Fibroblast of peridontal ligament (primary cell): ENCODE measurements around the gene RNF4.

Source experiments
- DNase-seq: peaks from one replicate; pipeline ENCODE4 v3.0.0-alpha.2; 2010; ENCODE audit errors: extremely low read depth

The RNF4 gene

GRCh38 chr4:2437475-2438215 is 31.3 kb upstream of the RNF4 start:
- no peak for DNase-seq

GRCh38 chr4:2438822-2439718 is 29.8 kb upstream of the RNF4 start:
- DNase-seq, result no peak

- DNase-seq, result no peak
Measured at GRCh38 chr4:2441393-2442174, 27.3 kb upstream of the RNF4 start.

DNA sequence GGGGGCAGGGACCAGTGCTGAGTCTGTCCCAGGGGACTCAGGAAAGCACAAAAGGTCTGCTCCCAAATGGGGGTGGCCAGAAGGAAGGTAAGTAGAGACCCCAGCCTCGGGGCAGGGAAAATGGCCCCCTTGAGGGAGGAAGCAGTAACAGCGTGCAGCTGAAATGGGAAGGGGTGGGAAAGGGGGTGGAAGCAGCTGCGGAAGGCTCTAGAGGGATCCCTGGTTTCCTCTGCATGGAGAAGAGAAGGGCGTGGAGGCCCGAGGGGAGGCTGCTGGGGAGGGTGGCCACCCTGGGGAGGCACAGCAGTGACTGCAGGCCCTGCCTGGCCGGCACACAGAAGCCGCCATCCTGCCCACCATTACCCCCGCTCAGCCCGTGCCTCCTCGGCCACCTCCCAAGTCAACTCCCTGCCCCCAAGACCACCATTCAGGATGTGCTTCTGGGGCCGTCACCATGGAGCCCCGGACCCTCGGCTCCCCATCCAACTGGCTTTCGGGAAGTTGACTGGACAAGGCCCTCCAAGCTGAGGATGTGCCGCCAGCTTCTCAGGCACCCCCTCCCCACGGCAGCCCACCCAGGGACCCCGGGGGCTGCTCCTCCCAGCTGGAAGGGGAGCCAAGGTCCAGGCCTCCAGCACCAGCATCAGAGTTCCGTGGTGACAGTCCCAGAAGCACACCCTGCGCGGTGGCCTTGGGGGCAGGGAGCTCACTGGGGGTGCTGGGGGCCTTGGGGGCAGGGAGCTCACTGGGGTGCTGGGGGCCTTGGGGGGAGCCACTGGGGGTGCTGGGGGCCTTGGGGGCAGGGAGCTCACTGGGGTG is 26.5 kb upstream of the RNF4 start:
- DNase-seq, result no peak

DNA sequence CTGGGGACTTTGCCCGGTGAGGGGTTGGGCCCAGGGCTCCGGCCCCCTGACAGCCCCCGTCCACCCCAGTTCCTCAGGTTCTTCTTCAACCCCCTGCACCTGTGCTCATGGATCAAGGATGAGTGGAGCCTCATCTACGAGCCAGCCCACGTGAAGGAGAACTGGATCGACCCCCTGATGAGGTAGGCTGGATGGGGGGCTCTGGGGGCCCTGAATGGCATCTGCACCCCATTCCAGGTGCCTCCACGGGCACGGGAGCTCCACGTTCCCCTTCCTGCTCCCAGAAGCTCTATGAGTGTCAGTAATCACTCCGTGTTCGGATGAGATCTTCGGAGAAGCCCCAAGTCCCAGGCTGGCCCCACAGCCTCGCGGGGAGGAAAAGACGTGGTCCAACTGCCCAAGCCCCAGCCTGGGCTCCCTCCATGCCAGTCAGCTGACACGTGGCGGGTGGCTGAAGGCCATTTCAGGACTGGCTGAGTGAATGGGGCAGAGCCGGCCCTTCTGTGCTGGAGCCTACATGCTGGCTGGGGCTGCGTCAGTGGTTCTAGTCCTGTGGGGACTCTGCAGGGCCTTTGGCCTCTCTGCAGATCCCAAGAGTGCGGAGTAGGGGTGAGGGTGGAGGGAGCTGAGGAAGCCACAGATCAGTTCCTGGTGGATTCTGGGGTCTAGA is 25.7 kb upstream of the RNF4 start:
- DNase-seq, result no peak

- DNase-seq, result no peak
Measured at GRCh38 chr4:2443956-2444740, 24.8 kb upstream of the RNF4 start.

GRCh38 chr4:2445130-2445529 is 23.8 kb upstream of the RNF4 start:
- DNase-seq, result no peak

GRCh38 chr4:2445571-2445970 is 23.3 kb upstream of the RNF4 start:
- DNase-seq, result no peak

GRCh38 chr4:2446656-2447564 is 22.0 kb upstream of the RNF4 start:
- no peak for DNase-seq

- no peak for DNase-seq
Measured at GRCh38 chr4:2448589-2448988, 20.3 kb upstream of the RNF4 start.

DNA sequence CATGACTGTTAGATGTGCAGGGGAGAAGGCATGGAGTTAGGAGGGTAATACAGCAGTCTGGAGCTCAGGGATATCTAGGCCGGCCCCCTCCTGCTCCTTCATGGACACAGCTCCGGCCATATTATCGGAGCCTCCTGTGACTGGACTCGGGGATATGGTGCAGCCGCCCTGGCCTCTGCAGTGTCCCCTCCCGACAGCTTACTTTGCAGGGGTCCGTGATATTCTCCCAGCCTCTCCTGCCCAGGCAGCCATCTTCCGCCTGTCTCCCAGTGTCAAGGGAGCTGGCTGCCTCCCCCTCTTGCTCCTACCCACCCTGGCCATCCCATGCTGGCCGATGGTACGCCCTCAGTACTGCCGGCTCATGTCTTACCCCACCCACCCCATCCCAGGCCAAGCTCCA is 19.9 kb upstream of the RNF4 start:
- no peak for DNase-seq

GRCh38 chr4:2449511-2450392 is 19.2 kb upstream of the RNF4 start:
- DNase-seq, result no peak

- DNase-seq, result no peak
Measured at GRCh38 chr4:2450394-2451035, 18.4 kb upstream of the RNF4 start.

- DNase-seq, result no peak
Measured at GRCh38 chr4:2451036-2451520, 17.8 kb upstream of the RNF4 start.

DNA sequence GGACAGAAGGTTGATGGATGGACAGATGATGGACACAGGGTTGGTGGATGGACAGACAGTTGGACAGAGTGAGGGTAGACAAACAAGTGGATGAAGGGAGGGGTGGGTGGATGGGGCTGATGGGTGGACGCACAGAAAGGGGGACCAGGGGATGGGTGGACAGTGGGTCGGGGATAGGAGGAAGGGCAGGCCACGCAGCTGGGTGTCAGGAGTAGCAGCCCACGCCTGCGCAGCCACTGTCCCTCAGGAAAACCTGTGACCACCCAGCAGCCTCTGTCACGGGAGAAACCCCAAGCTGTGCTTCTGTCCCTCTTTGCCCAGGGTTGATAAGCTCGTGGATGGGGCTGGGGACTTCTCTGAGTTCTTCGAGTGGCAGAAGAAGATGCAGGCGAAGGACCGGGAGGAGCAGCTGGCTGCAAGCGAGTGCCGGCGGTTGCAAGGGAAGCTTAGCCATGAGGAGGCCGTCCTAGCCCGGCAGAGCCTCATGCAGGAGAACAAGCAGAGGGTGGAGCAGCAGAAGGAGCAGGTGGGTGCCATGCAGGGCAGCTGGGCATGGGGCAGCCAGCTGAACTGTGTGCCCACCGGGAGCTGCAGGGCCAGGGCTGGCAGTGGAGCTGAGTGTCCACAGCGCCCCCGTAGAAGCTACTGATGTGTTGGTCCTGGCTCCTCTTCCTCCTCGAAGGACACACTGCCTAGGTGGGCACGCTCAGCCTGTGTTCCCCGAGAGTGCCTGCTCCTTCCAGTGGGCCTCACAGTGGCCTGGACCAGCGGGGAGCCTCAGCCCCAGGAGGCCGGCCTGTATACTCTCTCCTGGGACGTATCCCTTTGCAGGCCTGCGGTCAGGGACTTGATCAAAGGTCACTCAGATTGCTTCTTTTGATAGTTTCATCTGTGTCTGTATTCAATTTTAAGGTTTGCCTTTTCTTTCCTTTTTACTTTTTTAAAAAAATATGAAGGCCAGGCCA is 16.8 kb upstream of the RNF4 start:
- no peak for DNase-seq
